Fibroblast of mammary gland (primary cell): ENCODE data around the gene MYL6B.
A peak's percentile ranks its signal among the peaks of the same experiment; 100 is the strongest.

Experiments
- DNase-seq: peaks from one replicate; pipeline ENCODE4 v3.0.0-alpha.2; 2010; ENCODE audit warnings: low read depth
- H3K4me3 ChIP-seq: 2 replicates; pipeline ENCODE4 v1.5.1; 2011; ENCODE audit warnings: low read depth, mild to moderate bottlenecking, low read length, moderate library complexity; ENCODE audit not compliant: control insufficient read depth
- CTCF ChIP-seq: conservative IDR thresholded peaks from 2 replicates; pipeline ENCODE4 v1.5.1; 2011; ENCODE audit warnings: low read depth, low read length, inconsistent platforms; ENCODE audit not compliant: control insufficient read depth, insufficient read depth

The MYL6B gene

GRCh38 chr12:56172839-56173238 is 20.5 kb downstream of the MYL6B start:
- no peak for DNase-seq
- TF ChIP-seq CTCF = no peak
- H3K4me3 ChIP-seq = no peak overlapping the region

GRCh38 chr12:56178347-56178746 is 26.0 kb downstream of the MYL6B start:
- no peak overlapping the region for H3K4me3 ChIP-seq
- TF ChIP-seq CTCF = no peak
- DNase-seq = no peak

GRCh38 chr12:56186957-56187356 is 34.6 kb downstream of the MYL6B start:
- no peak overlapping the region for H3K4me3 ChIP-seq
- no peak for DNase-seq
- no peak for TF ChIP-seq CTCF

GRCh38 chr12:56188131-56188777 is 35.9 kb downstream of the MYL6B start:
- TF ChIP-seq CTCF = no peak
- no peak for DNase-seq
- H3K4me3 ChIP-seq = peak overlapping the region; percentile 79

GRCh38 chr12:56188778-56189098 is 36.4 kb downstream of the MYL6B start:
- H3K4me3 ChIP-seq = peak overlapping the region; percentile 79
- no peak for TF ChIP-seq CTCF
- no peak for DNase-seq

- DNase-seq = peak; percentile 85
- peak; percentile 53 for TF ChIP-seq CTCF
- H3K4me3 ChIP-seq = peak within 1 kb of the TSS; percentile 98
Measured at GRCh38 chr12:56189099-56189917, 36.9 kb downstream of the MYL6B start, which contains the start of gene SMARCC2. Gene SMARCC2 (minus strand): TSS chr12:56189483. CDS start chr12:56189461, 22 bp downstream.
